GM12865 (cell line): Measurements from ENCODE around the gene ACTRT3.

Source experiments
- DNase-seq: peaks from one replicate; pipeline ENCODE4 v3.0.0; 2010; ENCODE audit warnings: low read depth
- H3K4me3 ChIP-seq: 2 replicates; pipeline ENCODE4 v1.5.1; 2011; ENCODE audit warnings: mild to moderate bottlenecking, low read depth, low read length, control low read depth
- CTCF ChIP-seq: IDR thresholded peaks from 2 replicates; pipeline ENCODE4 v1.5.1; 2011; ENCODE audit warnings: low read length, control low read depth, low read depth, inconsistent platforms; ENCODE audit not compliant: insufficient read depth; ENCODE audit errors: missing control alignments

The ACTRT3 gene

DNA sequence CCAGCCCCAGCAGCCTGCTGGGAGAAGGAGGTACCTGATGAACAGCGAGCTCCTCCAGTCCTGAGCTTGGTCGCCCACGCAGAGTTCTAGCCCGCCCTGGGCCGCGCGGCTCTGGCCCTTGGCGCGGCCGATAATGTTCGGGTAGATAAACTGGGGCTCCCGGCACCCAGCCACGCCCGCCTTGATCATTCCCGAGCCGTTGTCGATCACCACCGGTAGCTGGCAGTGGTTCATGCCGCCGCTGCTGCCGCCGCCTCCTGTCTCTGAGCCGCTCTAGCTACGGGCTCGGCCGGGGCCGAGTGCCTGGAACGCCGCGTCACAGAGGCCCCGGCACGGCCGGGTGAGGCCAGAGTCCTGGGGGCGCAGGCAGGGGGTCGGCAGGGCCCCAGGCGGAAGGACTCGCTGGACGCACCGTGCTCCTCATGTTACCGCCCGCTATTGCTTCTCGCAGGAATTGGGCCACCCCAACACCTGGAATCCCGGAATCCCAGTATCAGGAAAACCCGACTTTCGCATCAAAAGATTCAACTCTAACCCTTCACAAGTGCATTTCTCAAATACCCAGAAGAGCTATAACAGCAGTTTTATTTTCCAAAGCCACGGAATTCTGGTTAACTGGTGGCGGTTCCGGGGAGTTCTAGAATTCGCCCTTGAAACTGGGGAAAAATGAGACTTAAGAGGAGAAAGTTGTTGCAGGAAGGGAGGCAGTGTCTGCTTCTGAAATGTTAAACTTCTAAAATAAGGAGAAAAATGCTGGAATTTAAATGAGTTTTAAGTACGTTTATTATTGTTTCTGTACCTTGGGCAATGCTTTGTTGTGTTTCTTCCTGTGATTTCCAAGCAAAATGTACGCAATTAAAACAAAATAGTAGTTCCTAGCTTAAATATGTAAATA lies at the start of gene ACTRT3:
ACTRT3 (minus strand) TSS at position 275 of the 895 bp plus-strand sequence; CDS start at position 234, 41 bp downstream.
- no peak for TF ChIP-seq CTCF
- H3K4me3 ChIP-seq: peak within 1 kb of the TSS; percentile 70
- DNase-seq: peak; percentile 81

GRCh38 chr3:169818316-169818715 lies 49.0 kb upstream of the ACTRT3 start:
- DNase-seq: no peak
- no peak for TF ChIP-seq CTCF
- H3K4me3 ChIP-seq: no peak overlapping the region

- no peak overlapping the region for H3K4me3 ChIP-seq
- no peak for TF ChIP-seq CTCF
- DNase-seq: no peak
These were observed 46.3 kb upstream of the ACTRT3 start for GRCh38 chr3:169815590-169816150.

- TF ChIP-seq CTCF: peak; percentile 83
- peak; percentile 97 for DNase-seq
- peak overlapping the region; percentile 72 for H3K4me3 ChIP-seq
These were observed 44.6 kb upstream of the ACTRT3 start for GRCh38 chr3:169813757-169814517.

- no peak for DNase-seq
- no peak for TF ChIP-seq CTCF
- peak overlapping the region; percentile 72 for H3K4me3 ChIP-seq
These were observed 43.9 kb upstream of the ACTRT3 start for GRCh38 chr3:169813278-169813677.

DNA sequence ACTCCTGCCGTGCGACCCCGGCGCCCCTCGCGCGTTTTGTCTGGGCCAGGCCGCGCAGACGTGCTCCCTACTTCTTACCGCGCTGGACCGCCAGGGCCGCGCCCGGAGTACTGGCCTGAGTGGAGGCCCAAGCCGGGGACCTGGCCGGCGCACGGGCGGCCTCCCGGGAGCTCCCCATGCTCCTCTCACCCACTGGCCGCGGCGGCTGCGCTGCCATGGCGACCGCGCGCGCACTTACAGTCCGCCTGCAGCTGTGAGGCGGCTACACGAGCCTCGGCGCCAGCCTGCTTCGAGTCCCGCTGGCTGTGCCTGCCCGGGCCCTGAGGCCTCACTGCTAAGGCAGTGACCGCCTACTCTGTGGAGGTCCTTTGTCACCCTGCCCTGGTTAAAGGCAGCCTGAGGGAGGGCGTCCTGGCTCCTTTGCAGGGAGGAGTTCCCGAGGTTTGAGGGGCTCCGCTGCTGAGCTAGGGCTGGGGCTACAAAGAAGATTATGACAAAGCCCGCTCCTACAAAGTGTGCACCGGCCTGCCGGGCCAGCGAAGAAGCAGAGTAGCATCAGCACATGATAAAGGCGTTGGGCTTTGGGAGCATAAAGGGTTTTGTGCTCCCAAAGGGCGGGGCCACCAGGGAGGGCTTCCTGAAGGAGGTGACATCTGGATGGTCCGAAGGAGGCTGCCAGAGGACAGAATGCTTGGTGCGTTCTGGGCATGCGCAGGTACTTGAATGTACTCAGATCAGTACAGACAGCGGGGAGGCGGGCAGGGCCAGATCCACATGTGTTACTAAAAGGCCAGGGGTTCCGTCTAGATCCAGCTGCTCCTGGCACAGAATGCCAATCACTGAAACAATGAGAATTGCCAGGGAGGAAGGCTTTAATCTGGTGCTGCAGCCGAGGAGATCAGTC lies 43.2 kb upstream of the ACTRT3 start, which contains the start of the genes LRRC34 and LRRIQ4:
LRRC34 (minus strand) TSS at position 573 of the 904 bp plus-strand sequence; CDS start at position 217, 356 bp downstream.
LRRIQ4 (plus strand) TSS at position 539 of the 904 bp plus-strand sequence. CDS start 9,052 bp downstream, outside the sequence.
- H3K4me3 ChIP-seq: peak within 1 kb of the TSS; percentile 72
- TF ChIP-seq CTCF: no peak
- peak; percentile 94 for DNase-seq
